GM13976 (cell line): ENCODE results near the gene DDX51.
"Not testable (repeated sequence)": the region's sequence is repeated elsewhere in the genome, so short reads cannot be mapped to it uniquely, and the experiment has no call there.

ENCODE experiments used
- DNase-seq: peaks from one replicate; pipeline ENCODE4 v3.0.0; 2012; ENCODE audit warnings: low spot score
- in situ Hi-C: fragments of 300-500 bp; cut with MboI; formaldehyde crosslinking; loops from one replicate; pipeline ENCODE4 v1.12.0; 2022; ENCODE audit warnings: low sequenced_read_pairs, mixed read lengths, inconsistent platforms; ENCODE audit not compliant: unreplicated experiment
- TF ChIP-seq, protein P1 (sequence below): IDR thresholded peaks from 2 replicates; pipeline ENCODE4 v1.5.1; 2012; ENCODE audit warnings: borderline replicate concordance, mild to moderate bottlenecking; ENCODE audit not compliant: insufficient read depth; ENCODE audit errors: extremely low read depth, missing control alignments, control extremely low read depth

DDX51 gene

DNA sequence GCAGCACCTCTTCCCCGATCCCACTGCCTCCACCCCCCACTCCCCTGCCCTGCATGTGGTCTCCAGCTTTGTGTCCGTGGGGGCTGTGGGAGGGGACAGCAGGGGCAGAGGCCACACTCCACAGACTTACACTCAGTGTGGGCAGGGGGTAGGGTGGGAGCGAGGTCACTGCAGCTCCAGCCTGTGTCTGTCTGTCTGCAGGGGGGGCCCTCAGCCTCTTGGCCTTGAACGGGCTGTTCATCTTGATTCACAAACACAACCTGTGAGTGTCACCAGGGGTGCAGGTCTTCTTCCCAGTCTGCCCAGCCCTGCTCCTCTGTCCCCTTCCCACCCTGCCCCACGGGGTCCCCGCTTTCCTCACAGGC, 6.6 kb upstream of the DDX51 start:
- TF ChIP-seq, protein P1, sequence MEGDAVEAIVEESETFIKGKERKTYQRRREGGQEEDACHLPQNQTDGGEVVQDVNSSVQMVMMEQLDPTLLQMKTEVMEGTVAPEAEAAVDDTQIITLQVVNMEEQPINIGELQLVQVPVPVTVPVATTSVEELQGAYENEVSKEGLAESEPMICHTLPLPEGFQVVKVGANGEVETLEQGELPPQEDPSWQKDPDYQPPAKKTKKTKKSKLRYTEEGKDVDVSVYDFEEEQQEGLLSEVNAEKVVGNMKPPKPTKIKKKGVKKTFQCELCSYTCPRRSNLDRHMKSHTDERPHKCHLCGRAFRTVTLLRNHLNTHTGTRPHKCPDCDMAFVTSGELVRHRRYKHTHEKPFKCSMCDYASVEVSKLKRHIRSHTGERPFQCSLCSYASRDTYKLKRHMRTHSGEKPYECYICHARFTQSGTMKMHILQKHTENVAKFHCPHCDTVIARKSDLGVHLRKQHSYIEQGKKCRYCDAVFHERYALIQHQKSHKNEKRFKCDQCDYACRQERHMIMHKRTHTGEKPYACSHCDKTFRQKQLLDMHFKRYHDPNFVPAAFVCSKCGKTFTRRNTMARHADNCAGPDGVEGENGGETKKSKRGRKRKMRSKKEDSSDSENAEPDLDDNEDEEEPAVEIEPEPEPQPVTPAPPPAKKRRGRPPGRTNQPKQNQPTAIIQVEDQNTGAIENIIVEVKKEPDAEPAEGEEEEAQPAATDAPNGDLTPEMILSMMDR, result no peak
- no peak for DNase-seq
- in situ Hi-C loops, result no loop called here

DNA sequence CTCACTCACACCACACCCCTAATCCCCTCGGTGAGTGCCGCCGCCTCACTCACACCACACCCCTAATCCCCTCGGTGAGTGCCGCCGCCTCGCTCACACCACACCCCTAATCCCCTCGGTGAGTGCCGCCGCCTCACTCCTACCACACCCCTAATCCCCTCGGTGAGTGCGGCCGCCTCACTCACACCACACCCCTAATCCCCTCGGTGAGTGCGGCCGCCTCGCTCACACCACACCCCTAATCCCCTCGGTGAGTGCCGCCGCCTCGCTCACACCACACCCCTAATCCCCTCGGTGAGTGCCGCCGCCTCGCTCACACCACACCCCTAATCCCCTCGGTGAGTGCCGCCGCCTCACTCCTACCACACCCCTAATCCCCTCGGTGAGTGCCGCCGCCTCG, 5.4 kb upstream of the DDX51 start:
- DNase-seq, in situ Hi-C loops: not testable (repeated sequence)

DNA sequence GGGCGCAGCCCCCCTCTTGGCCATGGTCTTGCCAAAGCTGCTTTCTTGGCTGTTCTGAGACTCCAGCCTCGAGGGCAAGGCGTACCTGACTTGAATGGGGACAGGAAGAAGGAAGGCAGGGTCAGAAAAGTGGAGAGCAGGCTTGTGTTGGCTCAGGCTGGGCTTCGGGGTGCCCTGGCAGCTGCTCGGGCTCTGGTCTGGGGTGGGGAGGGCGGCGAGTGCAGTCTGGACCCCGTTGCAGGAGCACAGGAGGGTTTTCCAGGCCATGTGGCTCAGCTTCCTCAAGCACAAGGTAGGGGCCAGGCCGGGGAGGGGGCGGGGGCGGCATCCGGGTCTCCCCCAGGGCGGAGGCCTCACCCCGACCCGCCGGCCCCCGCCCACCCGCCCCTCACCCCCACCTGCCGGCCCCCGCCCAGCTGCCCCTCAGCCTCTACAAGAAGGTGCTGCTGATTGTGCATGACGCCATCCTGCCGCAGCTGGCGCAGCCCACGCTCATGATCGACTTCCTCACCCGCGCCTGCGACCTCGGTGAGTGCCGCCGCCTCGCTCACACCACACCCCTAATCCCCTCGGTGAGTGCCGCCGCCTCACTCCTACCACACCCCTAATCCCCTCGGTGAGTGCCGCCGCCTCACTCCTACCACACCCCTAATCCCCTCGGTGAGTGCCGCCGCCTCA, 4.4 kb upstream of the DDX51 start:
- DNase-seq, result no peak
- TF ChIP-seq, protein P1, result no peak
- in situ Hi-C loops, result no loop called here

DNA sequence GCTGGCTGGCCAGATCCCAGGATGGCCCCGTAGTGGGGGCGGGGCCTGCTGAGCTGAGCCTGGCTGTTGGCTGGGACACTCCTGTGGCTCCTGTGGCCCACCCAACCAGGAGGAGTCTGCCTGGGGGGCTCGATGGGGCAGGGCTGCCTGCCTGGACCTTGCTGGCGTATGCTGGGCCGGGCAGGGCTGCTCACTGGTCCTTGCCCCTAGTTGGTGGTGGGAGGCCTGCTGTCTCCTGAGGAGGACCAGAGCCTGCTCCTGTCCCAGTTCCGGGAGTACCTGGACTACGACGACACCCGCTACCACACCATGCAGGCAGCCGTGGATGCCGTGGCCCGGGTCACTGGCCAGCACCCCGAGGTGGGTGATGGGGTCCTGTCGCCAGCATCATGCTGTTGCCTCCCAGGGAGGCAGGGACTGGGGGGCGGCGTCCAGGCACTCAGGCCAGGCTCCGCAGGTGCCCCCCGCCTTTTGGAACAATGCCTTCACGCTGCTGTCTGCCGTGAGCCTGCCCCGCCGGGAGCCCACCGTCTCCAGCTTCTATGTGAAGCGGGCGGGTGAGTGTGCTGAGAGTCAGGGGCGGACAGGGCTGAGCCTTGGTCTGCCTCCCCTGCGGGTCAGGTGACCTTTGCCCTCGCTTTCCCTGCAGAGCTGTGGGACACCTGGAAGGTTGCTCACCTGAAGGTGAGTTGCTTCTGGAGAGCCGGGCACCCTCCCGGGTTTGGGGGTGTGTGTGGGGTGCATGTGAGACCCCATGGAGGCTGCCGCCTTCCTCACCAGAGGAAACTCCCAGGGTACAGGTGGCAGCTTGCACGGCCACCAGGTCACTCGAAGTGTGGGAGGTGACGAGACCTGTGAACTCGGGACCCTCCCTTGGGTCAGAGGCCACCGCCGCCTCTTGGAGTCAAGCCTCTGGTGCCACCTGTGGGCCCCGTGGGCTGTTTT, 3.6 kb upstream of the DDX51 start:
- TF ChIP-seq, protein P1, result no peak
- in situ Hi-C loops, result no loop called here
- DNase-seq, result no peak

DNA sequence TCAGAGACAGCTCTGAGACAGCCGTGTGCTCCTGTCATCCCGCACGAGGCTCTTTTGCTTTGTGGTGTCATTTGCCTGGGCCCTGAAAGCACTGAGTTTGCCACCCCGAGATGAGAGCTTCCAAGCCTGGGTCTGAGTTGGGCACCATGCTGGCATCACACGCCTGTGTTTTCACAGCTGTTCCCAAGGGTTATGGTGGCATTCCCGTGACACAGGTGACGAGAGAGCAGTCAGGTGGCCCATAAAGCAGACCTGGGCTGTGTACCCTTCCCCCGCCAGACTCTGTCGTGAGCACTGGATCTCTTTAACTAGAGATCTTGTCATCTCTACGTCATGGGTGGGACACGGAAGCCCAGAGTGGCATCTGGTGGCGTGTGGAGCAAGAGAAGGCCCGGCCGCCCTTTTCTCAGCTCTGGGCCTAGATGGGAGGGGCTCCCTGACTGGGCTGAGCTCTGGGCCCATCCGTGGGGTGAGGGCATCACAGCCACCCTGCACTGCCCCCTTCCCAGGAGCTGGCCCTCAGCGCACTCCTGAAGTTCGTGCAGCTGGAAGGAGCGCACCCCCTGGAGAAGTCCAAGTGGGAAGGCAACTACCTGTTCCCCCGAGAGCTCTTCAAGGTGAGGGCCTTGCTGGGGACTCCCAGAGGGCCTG, 2.8 kb upstream of the DDX51 start:
- TF ChIP-seq, protein P1, result no peak
- DNase-seq, result no peak
- in situ Hi-C loops, result no loop called here

DNA sequence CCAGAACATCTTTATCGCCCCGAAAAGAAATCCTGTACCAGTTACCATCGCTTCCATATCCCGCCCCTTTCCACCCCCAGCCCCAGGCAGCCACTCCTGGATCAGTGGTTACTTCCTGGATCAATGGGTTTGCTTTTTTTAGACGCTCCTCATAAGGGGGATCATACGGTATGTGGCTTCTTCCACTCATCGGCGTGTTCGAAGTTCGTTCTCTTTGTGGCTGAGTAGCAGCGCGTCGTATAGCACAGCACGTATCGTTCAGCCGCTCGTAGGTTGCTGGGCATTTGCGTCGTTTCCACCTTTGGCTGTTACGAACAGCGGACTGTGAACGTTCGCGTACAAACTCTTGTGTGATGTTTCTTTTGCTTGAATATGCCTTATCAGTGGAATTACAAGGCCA, 2.0 kb upstream of the DDX51 start:
- no peak for DNase-seq
- TF ChIP-seq, protein P1, result no peak
- in situ Hi-C loops, result no loop called here
